GM12892 (cell line): ENCODE data around the gene SFTPA1.
A peak's percentile ranks its signal among the peaks of the same experiment; 100 is the strongest.
"Not testable (repeated sequence)": the region's sequence is repeated elsewhere in the genome, so short reads cannot be mapped to it uniquely, and the experiment has no call there.

Source experiments
- DNase-seq: peaks from one replicate; pipeline ENCODE4 v3.0.0; 2011; ENCODE audit not compliant: insufficient read length
- FAIRE-seq: peaks from 2 replicates; lab custom pipeline; 2011; peaks lifted over from hg19 to GRCh38; lab: Jason Lieb, UNC
- POLR2A ChIP-seq: IDR thresholded peaks from 2 replicates; pipeline ENCODE4 v1.6.1; 2011; ENCODE audit warnings: low read depth, low read length, control low read depth
- POLR2AphosphoS5 ChIP-seq: IDR thresholded peaks from 2 replicates; pipeline ENCODE4 v1.6.1; 2011; ENCODE audit warnings: low read depth, low read length, control low read depth
- TAF1 ChIP-seq: IDR thresholded peaks from 2 replicates; pipeline ENCODE4 v1.6.1; 2011; ENCODE audit warnings: low read depth, mild to moderate bottlenecking, control low read depth, low read length, borderline replicate concordance

SFTPA1 gene

GRCh38 chr10:79588800-79589199, 21.9 kb upstream of the SFTPA1 start:
- no peak for FAIRE-seq
- TF ChIP-seq POLR2AphosphoS5 (no peak), TAF1 (no peak), POLR2A (no peak)
- no peak for DNase-seq

GRCh38 chr10:79593377-79593776, 17.4 kb upstream of the SFTPA1 start:
- FAIRE-seq (no peak), DNase-seq (no peak)
- TF ChIP-seq TAF1 (no peak), POLR2A (no peak)

GRCh38 chr10:79594565-79594964, 16.2 kb upstream of the SFTPA1 start:
- not testable (repeated sequence) for DNase-seq, FAIRE-seq

- no peak for TF ChIP-seq TAF1
- no peak for DNase-seq
- no peak for FAIRE-seq
Measured at GRCh38 chr10:79595510-79595909, 15.2 kb upstream of the SFTPA1 start.

- DNase-seq, FAIRE-seq: not testable (repeated sequence)
Measured at GRCh38 chr10:79599644-79600043, 11.1 kb upstream of the SFTPA1 start.

- FAIRE-seq: no peak
Measured at GRCh38 chr10:79601939-79602338, 8.8 kb upstream of the SFTPA1 start.

GRCh38 chr10:79602953-79603352, 7.8 kb upstream of the SFTPA1 start:
- FAIRE-seq (no peak), DNase-seq (no peak)
- TF ChIP-seq POLR2A: no peak
- TF ChIP-seq TAF1: no peak
- TF ChIP-seq POLR2AphosphoS5: no peak

More at GRCh38 chr10:79601939-79602338, 8.8 kb upstream of the SFTPA1 start:
- TF ChIP-seq POLR2A: no peak
- TF ChIP-seq TAF1: no peak
- TF ChIP-seq POLR2AphosphoS5: no peak
- no peak for DNase-seq

GRCh38 chr10:79604294-79604693, 6.4 kb upstream of the SFTPA1 start:
- DNase-seq (no peak), FAIRE-seq (no peak)
- TF ChIP-seq POLR2AphosphoS5 (no peak), TAF1 (no peak), POLR2A (no peak)

GRCh38 chr10:79605308-79605707, 5.4 kb upstream of the SFTPA1 start:
- no peak for DNase-seq
- TF ChIP-seq TAF1 (no peak), POLR2AphosphoS5 (no peak), POLR2A (no peak)
- FAIRE-seq: no peak

- DNase-seq (peak; percentile 21), FAIRE-seq (peak; percentile 33)
- TF ChIP-seq TAF1 (no peak), POLR2A (no peak), POLR2AphosphoS5 (no peak)
Measured at GRCh38 chr10:79608505-79609375, 2.0 kb upstream of the SFTPA1 start.

- FAIRE-seq, DNase-seq: not testable (repeated sequence)
Measured at GRCh38 chr10:79611193-79611976, 646 bp downstream of the SFTPA1 start.

- DNase-seq: no peak
- FAIRE-seq: no peak
- TF ChIP-seq TAF1: no peak
- TF ChIP-seq POLR2A: no peak
Measured at GRCh38 chr10:79615577-79615976, 4.8 kb downstream of the SFTPA1 start.

- no peak for TF ChIP-seq POLR2AphosphoS5
- TF ChIP-seq TAF1: no peak
- TF ChIP-seq POLR2A: no peak
- FAIRE-seq: no peak
- no peak for DNase-seq
Measured at GRCh38 chr10:79616164-79616563, 5.4 kb downstream of the SFTPA1 start.

GRCh38 chr10:79623663-79624062, 12.9 kb downstream of the SFTPA1 start:
- FAIRE-seq: not testable (repeated sequence)

More at GRCh38 chr10:79623663-79624062, 12.9 kb downstream of the SFTPA1 start:
- not testable (repeated sequence) for DNase-seq
